ENCODE results near the gene AKNA.

The AKNA gene

GRCh38 chr9:114388357-114388682 lies 538 bp upstream of the AKNA start:
- DNase-seq: no peak
- no peaks in the 10 kb centered on the region for H3K27me3 ChIP-seq (ENCODE audit: insufficient read depth, low read depth, severe bottlenecking)
- H3K9me3 ChIP-seq (ENCODE audit: severe bottlenecking): peaks cover 3% of the 10 kb centered on the region
- H3K27ac ChIP-seq: peak overlapping the region; percentile 93
- no peak overlapping the region for H3K4me3 ChIP-seq (ENCODE audit: low read depth, low read length)
- peaks cover 63% of the 10 kb centered on the region for H3K36me3 ChIP-seq
- no peak for TF ChIP-seq CTCF (IDR thresholded peaks at IDR 0.05; ENCODE audit: low read depth, low read length)

GRCh38 chr9:114386886-114387679 lies 699 bp downstream of the AKNA start:
- Histone ChIP-seq H3K36me3 (peaks cover 62% of the 10 kb centered on the region), H3K27me3 (ENCODE audit: insufficient read depth, low read depth, severe bottlenecking) (no peaks in the 10 kb centered on the region), H3K27ac (peak overlapping the region; percentile 93), H3K9me3 (ENCODE audit: severe bottlenecking) (peaks cover 3% of the 10 kb centered on the region), H3K4me3 (ENCODE audit: low read depth, low read length) (peak overlapping the region; percentile 34)
- TF ChIP-seq CTCF (IDR thresholded peaks at IDR 0.05; ENCODE audit: low read depth, low read length): no peak
- DNase-seq: no peak

GRCh38 chr9:114386361-114386885 lies 1.4 kb downstream of the AKNA start:
- Histone ChIP-seq H3K4me3 (ENCODE audit: low read depth, low read length) (no peak overlapping the region), H3K27me3 (ENCODE audit: insufficient read depth, low read depth, severe bottlenecking) (no peaks in the 10 kb centered on the region), H3K27ac (peak overlapping the region; percentile 93), H3K9me3 (ENCODE audit: severe bottlenecking) (peaks cover 3% of the 10 kb centered on the region), H3K36me3 (peaks cover 66% of the 10 kb centered on the region)
- TF ChIP-seq CTCF (IDR thresholded peaks at IDR 0.05; ENCODE audit: low read depth, low read length): no peak
- DNase-seq: no peak

- Histone ChIP-seq H3K9me3 (ENCODE audit: severe bottlenecking) (peaks cover 3% of the 10 kb centered on the region), H3K27me3 (ENCODE audit: insufficient read depth, low read depth, severe bottlenecking) (no peaks in the 10 kb centered on the region), H3K36me3 (peaks cover 64% of the 10 kb centered on the region), H3K4me3 (ENCODE audit: low read depth, low read length) (no peak overlapping the region), H3K27ac (peak overlapping the region; percentile 93)
- no peak for DNase-seq
- no peak for TF ChIP-seq CTCF (IDR thresholded peaks at IDR 0.05; ENCODE audit: low read depth, low read length)
Measured at GRCh38 chr9:114385397-114386181, 2.2 kb downstream of the AKNA start.

GRCh38 chr9:114384836-114385396 lies 2.9 kb downstream of the AKNA start:
- peak; percentile 79 for DNase-seq
- peaks cover 3% of the 10 kb centered on the region for H3K9me3 ChIP-seq (ENCODE audit: severe bottlenecking)
- H3K27me3 ChIP-seq (ENCODE audit: insufficient read depth, low read depth, severe bottlenecking): no peaks in the 10 kb centered on the region
- H3K36me3 ChIP-seq: peaks cover 69% of the 10 kb centered on the region
- TF ChIP-seq CTCF (IDR thresholded peaks at IDR 0.05; ENCODE audit: low read depth, low read length): 0 out of 2 replicates have a peak, but pooled peaks have one; percentile 19
- peak overlapping the region; percentile 93 for H3K27ac ChIP-seq
- no peak overlapping the region for H3K4me3 ChIP-seq (ENCODE audit: low read depth, low read length)

Measured in WERI-Rb-1 (cell line).